H9 (cell line): Measurements from ENCODE around the gene TBXA2R. TPM values are rescaled to one million over a fixed set of nuclear protein-coding genes. Genes with fewer than 3 reads are reported as not detected.

ENCODE experiments used
- DNase-seq: peaks from one replicate; pipeline ENCODE4 v3.0.0-alpha.2; 2017
- H2AFZ ChIP-seq: one replicate; pipeline ENCODE4 v1.6.1; 2013; ENCODE audit warnings: mild to moderate bottlenecking, low read length, control low read depth, moderate library complexity
- H2AK5ac ChIP-seq: 2 replicates; pipeline ENCODE4 v1.6.1; 2013; ENCODE audit warnings: low read length, control low read depth, mixed read lengths; ENCODE audit not compliant: insufficient read length
- H2BK120ac ChIP-seq: one replicate; pipeline ENCODE4 v1.6.1; 2013; ENCODE audit warnings: low read depth, mild to moderate bottlenecking, low read length, control low read depth, inconsistent platforms; ENCODE audit not compliant: poor library complexity, severe bottlenecking
- H2BK12ac ChIP-seq: 2 replicates; pipeline ENCODE4 v1.6.1; 2013; ENCODE audit warnings: low read length, control low read depth, mixed read lengths, low read depth; ENCODE audit not compliant: insufficient read length
- H2BK15ac ChIP-seq: 2 replicates; pipeline ENCODE4 v1.6.1; 2013; ENCODE audit warnings: low read depth, low read length, control low read depth
- H2BK20ac ChIP-seq: one replicate; pipeline ENCODE4 v1.6.1; 2013; ENCODE audit warnings: low read depth, mild to moderate bottlenecking, low read length, control low read depth, inconsistent platforms; ENCODE audit not compliant: poor library complexity, severe bottlenecking
- H2BK5ac ChIP-seq: 2 replicates; pipeline ENCODE4 v1.6.1; 2013; ENCODE audit warnings: low read length, control low read depth, mixed read lengths; ENCODE audit not compliant: insufficient read length
- H3K14ac ChIP-seq: 2 replicates; pipeline ENCODE4 v1.6.1; 2013; ENCODE audit warnings: low read length, control low read depth; ENCODE audit not compliant: insufficient read depth
- H3K18ac ChIP-seq: 2 replicates; pipeline ENCODE4 v1.6.1; 2013; ENCODE audit warnings: low read depth, mild to moderate bottlenecking, mixed read lengths, low read length, control low read depth; ENCODE audit not compliant: insufficient read length
- H3K23ac ChIP-seq: 2 replicates; pipeline ENCODE4 v1.6.1; 2013; ENCODE audit warnings: low read length, control low read depth, mixed read lengths, low read depth; ENCODE audit not compliant: insufficient read length
- H3K23me2 ChIP-seq: 2 replicates; pipeline ENCODE4 v1.6.1; 2013; ENCODE audit warnings: low read depth, mild to moderate bottlenecking, mixed read lengths, low read length, control low read depth; ENCODE audit not compliant: insufficient read length, poor library complexity, severe bottlenecking
- H3K27ac ChIP-seq: 2 replicates; pipeline ENCODE4 v1.5.1; 2013; ENCODE audit warnings: low read length, control low read depth, mixed read lengths, low read depth; ENCODE audit not compliant: insufficient read length
- H3K27me3 ChIP-seq: 2 replicates; pipeline ENCODE4 v1.6.1; 2013; ENCODE audit warnings: low read length, control low read depth, inconsistent platforms; ENCODE audit not compliant: insufficient read depth
- H3K4ac ChIP-seq: 2 replicates; pipeline ENCODE4 v1.6.1; 2013; ENCODE audit warnings: low read depth, mild to moderate bottlenecking, control low read depth, inconsistent platforms, low read length, moderate library complexity
- H3K4me1 ChIP-seq: 2 replicates; pipeline ENCODE4 v1.6.1; 2013; ENCODE audit warnings: low read length, control low read depth, inconsistent platforms; ENCODE audit not compliant: insufficient read depth
- H3K4me2 ChIP-seq: 2 replicates; pipeline ENCODE4 v1.6.1; 2013; ENCODE audit warnings: low read length, control low read depth, mixed read lengths; ENCODE audit not compliant: insufficient read length, insufficient read depth
- H3K56ac ChIP-seq: 2 replicates; pipeline ENCODE4 v1.6.1; 2013; ENCODE audit warnings: low read depth, mild to moderate bottlenecking, mixed read lengths, low read length, control low read depth; ENCODE audit not compliant: insufficient read length
- H3K79me1 ChIP-seq: 2 replicates; pipeline ENCODE4 v1.6.1; 2013; ENCODE audit warnings: low read depth, mild to moderate bottlenecking, moderate library complexity, low read length, control low read depth, inconsistent platforms; ENCODE audit not compliant: insufficient read depth, poor library complexity, severe bottlenecking
- H3K79me2 ChIP-seq: 2 replicates; pipeline ENCODE4 v1.6.1; 2013; ENCODE audit warnings: low read length, control low read depth, inconsistent platforms; ENCODE audit not compliant: insufficient read depth
- H3K9ac ChIP-seq: 2 replicates; pipeline ENCODE4 v1.6.1; 2013; ENCODE audit warnings: low read length, control low read depth, mixed read lengths; ENCODE audit not compliant: insufficient read length; ENCODE audit errors: extremely low read depth
- H3K9me3 ChIP-seq: one replicate; pipeline ENCODE4 v1.6.1; 2013; ENCODE audit warnings: low read depth, low read length, inconsistent platforms; ENCODE audit not compliant: control insufficient read depth
- H3T11ph ChIP-seq: one replicate; pipeline ENCODE4 v1.6.1; 2013; ENCODE audit warnings: mild to moderate bottlenecking, low read length, control low read depth, inconsistent platforms
- H4K20me1 ChIP-seq: one replicate; pipeline ENCODE4 v1.6.1; 2013; ENCODE audit not compliant: control insufficient read depth, insufficient read length, insufficient read depth
- H4K5ac ChIP-seq: 2 replicates; pipeline ENCODE4 v1.6.1; 2013; ENCODE audit warnings: low read depth, mild to moderate bottlenecking, mixed read lengths, low read length, control low read depth; ENCODE audit not compliant: insufficient read length
- H4K8ac ChIP-seq: replicated peaks from 2 replicates; pipeline ENCODE4 v1.6.1; 2013; ENCODE audit warnings: low read length, control low read depth, mixed read lengths, low read depth; ENCODE audit not compliant: insufficient read length
- H4K91ac ChIP-seq: 2 replicates; pipeline ENCODE4 v1.6.1; 2013; ENCODE audit warnings: low read depth, mild to moderate bottlenecking, moderate library complexity, mixed read lengths, low read length, control low read depth; ENCODE audit not compliant: insufficient read length
- H3K27ac Mint-ChIP-seq, 3 experiments: 2 replicates in 2 of 3; 3 replicates in 1 of 3; pipeline ENCODE4 v1.8.0; 2020 to 2021; ENCODE audit warnings: mixed read lengths in 3 of 3, mild to moderate bottlenecking in 1 of 3, moderate library complexity in 1 of 3
- H3K27me3 Mint-ChIP-seq: 2 replicates; pipeline ENCODE4 v1.8.0; 2021; ENCODE audit warnings: low read depth, mild to moderate bottlenecking, moderate library complexity, mixed read lengths
- H3K36me3 Mint-ChIP-seq, 3 experiments: 2 replicates in 2 of 3; 3 replicates in 1 of 3; pipeline ENCODE4 v1.8.0; 2020 to 2021; ENCODE audit warnings: low read depth in 3 of 3, mixed read lengths in 3 of 3; ENCODE audit not compliant: insufficient read depth in 1 of 3
- H3K4me1 Mint-ChIP-seq, 2 experiments: 2 replicates each; pipeline ENCODE4 v1.8.0; 2020; ENCODE audit warnings: mixed read lengths in 2 of 2
- H3K4me3 Mint-ChIP-seq, 2 experiments: 2 replicates in 1 of 2; 3 replicates in 1 of 2; pipeline ENCODE4 v1.8.0; 2020 to 2021; ENCODE audit warnings: mild to moderate bottlenecking in 2 of 2, mixed read lengths in 2 of 2, moderate library complexity in 1 of 2
- H3K9me3 Mint-ChIP-seq, 2 experiments: 2 replicates in 1 of 2; 3 replicates in 1 of 2; pipeline ENCODE4 v1.8.0; 2020; ENCODE audit warnings: mild to moderate bottlenecking in 2 of 2, mixed read lengths in 2 of 2, moderate library complexity in 1 of 2
- CTCF ChIP-seq: fragments of 200-600 bp; sonication (generic); conservative IDR thresholded peaks from 3 replicates; pipeline ENCODE4 v1.8.0; 2021; ENCODE audit warnings: antibody characterized with exemption, mild to moderate bottlenecking
- WGBS: extraction: QIAGEN DNeasy Blood & Tissue Kit; methylation state at CpG from one replicate; pipeline ENCODE4 v1.1.7; 2013; ENCODE audit warnings: missing lambda C conversion rate, low lambda C conversion rate, mixed read lengths; ENCODE audit not compliant: insufficient read length; ENCODE audit errors: extremely low coverage; 5-methylcytosine and 5-hydroxymethylcytosine counted together
- total RNA-seq: library from RNA; stranded (reverse); gene quantifications from 2 replicates; pipeline ENCODE4 v1.2.1, GENCODE V29; 2021

The TBXA2R gene
- total RNA-seq, 1 experiment from 2014 or later, result 0.63 TPM

GRCh38 chr19:3645067-3645396, 38.4 kb upstream of the TBXA2R start:
- Histone ChIP-seq H2AK5ac (no peak overlapping the region), H3K23me2 (no peaks in the 10 kb centered on the region), H2BK15ac (no peak overlapping the region), H2BK20ac (no peak overlapping the region), H4K8ac (no peak overlapping the region), H3K27me3 (no peaks in the 10 kb centered on the region), H3K9ac (no peak overlapping the region), H3K56ac (no peak overlapping the region), H4K20me1 (peaks cover under 1% of the 10 kb centered on the region), H4K5ac (no peak overlapping the region), H3K4me2 (no peak overlapping the region), H3K9me3 (no peaks in the 10 kb centered on the region), H4K91ac (no peak overlapping the region), H3K4ac (no peak overlapping the region), H2BK12ac (no peak overlapping the region), H3K79me1 (no peaks in the 10 kb centered on the region), H2BK120ac (no peak overlapping the region), H3K18ac (no peak overlapping the region), H2AFZ (no peak overlapping the region), H3K27ac (no peak overlapping the region), H3T11ph (no peak overlapping the region), H3K23ac (no peak overlapping the region), H3K4me1 (no peaks in the 10 kb centered on the region), H3K14ac (no peak overlapping the region), H2BK5ac (no peak overlapping the region), H3K79me2 (no peaks in the 10 kb centered on the region)
- no peaks in the 10 kb centered on the region for H3K4me1 Mint-ChIP-seq
- H3K27me3 Mint-ChIP-seq, result no peaks in the 10 kb centered on the region
- no peaks in the 10 kb centered on the region for H3K9me3 Mint-ChIP-seq
- TF ChIP-seq CTCF, result no peak
- no peak for DNase-seq
- H3K4me3 Mint-ChIP-seq, result no peak overlapping the region
- no peak overlapping the region for H3K27ac Mint-ChIP-seq
- no CpG with 5 or more reads among the region's 11 CpGs for WGBS
- H3K36me3 Mint-ChIP-seq, result peaks cover 2 to 20% (median 15%) of the 10 kb centered on the region in 3 experiments; a peak in 6 of 7 replicates
